Heart right ventricle (tissue), 16 donors: ENCODE data around the gene STK31. TPM values are rescaled to one million over a fixed set of nuclear protein-coding genes. Genes with fewer than 3 reads are reported as not detected.
"Not testable (repeated sequence)": the region's sequence is repeated elsewhere in the genome, so short reads cannot be mapped to it uniquely, and the experiment has no call there.

Experiments used
- ATAC-seq, 8 donors: fragments of 200-7000 bp; cut with Tn5 transposase; one replicate each; pipeline ENCODE4 v1.9.1; 2020; ENCODE audit warnings: mild to moderate bottlenecking in 8 of 8, moderate library complexity in 8 of 8, moderate number of reproducible peaks in 1 of 8
- DNase-seq, 2 donors: peaks; one replicate each; pipeline ENCODE4 v3.0.0-alpha.2; 2020
- H3K27ac ChIP-seq, 10 donors: fragments of 200-600 bp; sonication (generic) in 2 of 10; one replicate each; pipeline versions ENCODE4 v1.5.0 to v1.8.0; 2020 to 2022; ENCODE audit warnings: mild to moderate bottlenecking in 3 of 10
- H3K27me3 ChIP-seq, 7 donors: fragments of 200-600 bp; one replicate each; pipeline ENCODE4 v1.8.0; 2021 to 2022; ENCODE audit warnings: mild to moderate bottlenecking in 2 of 7
- H3K36me3 ChIP-seq, 9 donors: fragments of 200-600 bp; sonication (generic) in 1 of 9; one replicate each; pipeline versions ENCODE4 v1.5.0 to v1.8.0; 2020 to 2022; ENCODE audit warnings: mild to moderate bottlenecking in 2 of 9
- H3K4me1 ChIP-seq, 9 donors: fragments of 200-600 bp; sonication (generic) in 1 of 9; one replicate each; pipeline versions ENCODE4 v1.5.0 to v1.8.0; 2020 to 2022; ENCODE audit warnings: mild to moderate bottlenecking in 4 of 9
- H3K4me3 ChIP-seq, 10 donors: fragments of 200-600 bp; sonication (generic) in 2 of 10; one replicate each; pipeline versions ENCODE4 v1.5.0 to v1.8.0; 2020 to 2022; ENCODE audit warnings: mild to moderate bottlenecking in 7 of 10, moderate library complexity in 2 of 10
- H3K9me3 ChIP-seq, 11 donors: fragments of 200-600 bp in 10 of 11; sonication (generic) in 2 of 11; one replicate each; pipeline versions ENCODE4 v1.5.0 to v1.8.0; 2013 to 2022; ENCODE audit warnings: mild to moderate bottlenecking in 2 of 11, control low read depth in 1 of 11, moderate library complexity in 1 of 11
- CTCF ChIP-seq, 9 donors: fragments of 200-600 bp; sonication (generic) in 2 of 9; IDR thresholded peaks; one replicate each; pipeline versions ENCODE4 v1.5.0 to v1.8.0; 2021 to 2022; ENCODE audit warnings: antibody characterized with exemption in 9 of 9, mild to moderate bottlenecking in 5 of 9, moderate library complexity in 1 of 9
- whole genome bisulfite sequencing, 2 donors: extraction: QIAGEN DNeasy Blood & Tissue Kit; methylation state at CpG; one replicate each; pipeline ENCODE4 v1.1.7; 2013; ENCODE audit warnings: inconsistent platforms in 1 of 2; 5-methylcytosine and 5-hydroxymethylcytosine counted together
- intact Hi-C, 10 donors: fragments of 100-400 bp; cut with DNase I; formaldehyde crosslinking; loops; one replicate each; pipeline versions ENCODE4 v1.11.1 to v1.14.2; 2022
- polyA plus RNA-seq, 2 donors: library from polyadenylated mRNA; stranded (reverse); fragments of 200-250 nt; gene quantifications; one replicate each; pipeline ENCODE4 v1.2.3, GENCODE V29; 2013
- total RNA-seq, 10 donors: library from RNA; stranded (reverse); fragmentation: NEBNext Ultra II Directional in 3 of 10; extraction: Animal tissue kit (Norgen Biotek cat#: 25700) in 3 of 10; gene quantifications; one replicate each; pipeline versions ENCODE4 v1.2.1 to v1.2.4, GENCODE V29; 2021 to 2023
- donor health status: Arrhythmogenic right ventricular cardiomyopathy.
- donor health status: ischemic (EF 13 %, LVEDD 7.1; RV severe dilation, severe dysfunction).
- donor health status: healthy with polysubstance abuse.
- donor health status: DM: no; HTN: yes; CAD: no.
- donor health status: DM: no; HTN: no; CAD: no.
- donor health status: ischemic (EF 25% LVEDD 6.9; RV normal size, moderate dysfunction).
- donor health status: ischemic (EF 25% LVEDD 5.7; RV mildly dilated, moderate dysfunction).
- donor health status: healthy.
- donor health status: DM: yes; HTN: yes; CAD: no.
- donor health status: Ischemic cardiomyopathy.
- donor health status: ischemic (EF 35%, LVEDD 5.7; RV mildly dilated, moderate dysfunction).
- donor health status: nonischemic (EF 11% LVEDD 7.7; RV severe dilation, severe dysfunction).
- donor health status: DM: yes; HTN: yes; CAD: no.
- donor health status: PGD.
- donor health status: ischemic (EF 29% LVEDD 5.4; RV normal size, mild dysfunction).
- donor health status: nonischemic (EF 23%, LVEDD 6.1; RV moderate dilation, normal function).

The STK31 gene
- total and polyA plus RNA-seq, 12 donors = 0.04 to 0.72 (median 0.20) TPM; not detected in 6

DNA sequence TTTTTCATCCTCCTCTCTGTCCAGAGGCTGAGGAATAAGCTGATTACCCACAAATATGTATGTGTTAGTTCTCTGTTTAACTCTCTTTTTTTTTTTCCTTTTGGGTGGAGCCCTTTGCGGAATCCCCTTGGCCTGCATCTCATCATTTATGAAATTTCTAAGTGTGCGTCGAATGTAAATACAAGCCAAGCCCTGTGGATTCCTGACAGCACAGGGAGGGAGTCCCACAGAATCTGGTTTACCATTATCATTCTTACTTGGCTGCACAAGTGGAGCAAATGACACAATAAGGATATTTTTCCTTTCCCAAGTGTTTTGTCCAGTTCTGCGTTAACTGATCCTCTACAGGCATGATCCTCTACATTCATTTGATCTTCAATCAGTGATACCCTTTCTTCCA lies 11.4 kb downstream of the STK31 start:
- ATAC-seq (no peak), DNase-seq (no peak)
- Histone ChIP-seq H3K4me3 (no peak overlapping the region), H3K27ac (no peak overlapping the region), H3K9me3 (no peaks in the 10 kb centered on the region), H3K27me3 (no peaks in the 10 kb centered on the region), H3K36me3 (no peaks in the 10 kb centered on the region), H3K4me1 (no peaks in the 10 kb centered on the region)
- intact Hi-C loops = no loop called here
- 68 to 78% methylated on average over 4 of the region's 4 CpGs for WGBS, 2 donors
- TF ChIP-seq CTCF (IDR thresholded peaks at IDR 0.05) = no peak

DNA sequence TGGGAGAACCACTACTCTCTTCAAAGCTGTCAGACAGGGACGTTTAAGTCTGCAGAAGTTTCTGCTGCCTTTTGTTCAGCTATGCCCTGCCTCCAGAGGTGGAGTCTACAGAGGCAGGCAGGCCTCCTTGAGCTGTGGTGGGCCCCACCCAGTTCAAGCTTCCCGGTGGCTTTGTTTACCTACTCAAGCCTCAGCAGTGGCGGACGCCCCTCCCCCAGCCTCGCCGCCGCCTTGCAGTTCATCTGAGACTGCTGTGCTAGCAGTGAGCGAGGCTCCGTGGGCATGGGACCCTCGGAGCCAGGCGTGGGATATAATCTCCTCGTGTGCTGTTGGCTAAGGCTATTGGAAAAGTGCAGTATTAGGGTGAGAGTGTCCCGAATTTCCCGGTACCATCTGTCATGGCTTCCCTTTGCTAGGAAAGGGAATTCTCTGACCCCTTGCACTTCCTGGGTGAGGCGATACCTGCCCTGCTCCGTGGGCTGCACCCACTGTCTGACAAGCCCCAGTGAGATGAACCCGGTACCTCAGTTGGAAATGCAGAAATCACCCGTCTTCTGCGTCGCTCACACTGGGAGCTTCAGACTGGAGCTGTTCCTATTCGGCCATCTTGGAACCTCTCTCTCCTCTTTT lies 12.7 kb downstream of the STK31 start:
- H3K27ac ChIP-seq, H3K4me1 ChIP-seq, H3K9me3 ChIP-seq, DNase-seq, ATAC-seq, intact Hi-C loops, H3K4me3 ChIP-seq, H3K36me3 ChIP-seq, H3K27me3 ChIP-seq: not testable (repeated sequence)
- 73 to 81% methylated on average over 21 of the region's 21 CpGs for WGBS, 2 donors

- H3K36me3 ChIP-seq, H3K27me3 ChIP-seq, H3K9me3 ChIP-seq, H3K4me1 ChIP-seq, DNase-seq, intact Hi-C loops, H3K27ac ChIP-seq, ATAC-seq, H3K4me3 ChIP-seq: not testable (repeated sequence)
- WGBS, 2 donors = 69 to 77% methylated on average over 4 of the region's 4 CpGs
Observed at GRCh38 chr7:23724113-23724512, 14.1 kb downstream of the STK31 start.

- ATAC-seq (no peak), DNase-seq (no peak)
- Histone ChIP-seq H3K9me3 (peaks cover 0 to 56% (median 19%) of the 10 kb centered on the region in 11 donors), H3K36me3 (no peaks in the 10 kb centered on the region), H3K27ac (no peak overlapping the region), H3K4me3 (no peak overlapping the region), H3K4me1 (no peaks in the 10 kb centered on the region), H3K27me3 (no peaks in the 10 kb centered on the region)
- intact Hi-C loops = no loop called here
- TF ChIP-seq CTCF (IDR thresholded peaks at IDR 0.05) = no peak
Observed at GRCh38 chr7:23742051-23742450, 32.0 kb downstream of the STK31 start.

GRCh38 chr7:23743226-23743625 lies 33.2 kb downstream of the STK31 start:
- 92 to 94% methylated on average over 4 of the region's 4 CpGs for WGBS, 2 donors
- H3K27me3 ChIP-seq = no peaks in the 10 kb centered on the region
- ATAC-seq = no peak

More at GRCh38 chr7:23743226-23743625, 33.2 kb downstream of the STK31 start:
- Histone ChIP-seq H3K4me3 (no peak overlapping the region), H3K27ac (no peak overlapping the region), H3K4me1 (no peaks in the 10 kb centered on the region), H3K9me3 (peaks cover 0 to 68% (median 19%) of the 10 kb centered on the region in 11 donors), H3K36me3 (no peaks in the 10 kb centered on the region)
- no peak for DNase-seq
- intact Hi-C loops = no loop called here
- TF ChIP-seq CTCF (IDR thresholded peaks at IDR 0.05) = no peak
